ENCODE results near the gene LBHD1. TPM values are rescaled to one million over a fixed set of nuclear protein-coding genes. Genes with fewer than 3 reads are reported as not detected.

Gene LBHD1
- total RNA-seq, 1 donor from 2014 or later, result 2.1 TPM

DNA sequence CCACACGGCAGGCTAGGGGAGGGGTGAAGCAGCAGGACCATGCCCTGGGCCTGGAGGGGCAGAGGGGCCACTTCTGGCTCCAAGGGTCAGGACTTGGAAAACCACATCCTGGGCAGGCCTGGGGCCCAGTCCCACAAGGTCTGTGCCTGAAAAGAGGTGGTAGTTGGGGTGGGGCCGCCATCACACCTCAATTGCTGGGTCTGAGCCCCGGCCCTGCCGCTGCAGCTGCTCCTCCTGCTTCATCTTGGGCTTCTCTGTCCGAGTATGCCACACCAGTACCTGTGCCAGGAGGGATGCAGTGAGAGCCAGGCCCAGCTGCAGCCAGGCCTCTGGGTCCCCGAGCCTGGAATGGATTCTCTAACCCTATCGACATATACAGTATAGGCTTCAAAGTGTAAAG lies 56.5 kb downstream of the LBHD1 start:
- TF ChIP-seq, protein P1, sequence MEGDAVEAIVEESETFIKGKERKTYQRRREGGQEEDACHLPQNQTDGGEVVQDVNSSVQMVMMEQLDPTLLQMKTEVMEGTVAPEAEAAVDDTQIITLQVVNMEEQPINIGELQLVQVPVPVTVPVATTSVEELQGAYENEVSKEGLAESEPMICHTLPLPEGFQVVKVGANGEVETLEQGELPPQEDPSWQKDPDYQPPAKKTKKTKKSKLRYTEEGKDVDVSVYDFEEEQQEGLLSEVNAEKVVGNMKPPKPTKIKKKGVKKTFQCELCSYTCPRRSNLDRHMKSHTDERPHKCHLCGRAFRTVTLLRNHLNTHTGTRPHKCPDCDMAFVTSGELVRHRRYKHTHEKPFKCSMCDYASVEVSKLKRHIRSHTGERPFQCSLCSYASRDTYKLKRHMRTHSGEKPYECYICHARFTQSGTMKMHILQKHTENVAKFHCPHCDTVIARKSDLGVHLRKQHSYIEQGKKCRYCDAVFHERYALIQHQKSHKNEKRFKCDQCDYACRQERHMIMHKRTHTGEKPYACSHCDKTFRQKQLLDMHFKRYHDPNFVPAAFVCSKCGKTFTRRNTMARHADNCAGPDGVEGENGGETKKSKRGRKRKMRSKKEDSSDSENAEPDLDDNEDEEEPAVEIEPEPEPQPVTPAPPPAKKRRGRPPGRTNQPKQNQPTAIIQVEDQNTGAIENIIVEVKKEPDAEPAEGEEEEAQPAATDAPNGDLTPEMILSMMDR (IDR thresholded peaks at IDR 0.05; ENCODE audit: borderline replicate concordance), result no peak
- H3K36me3 ChIP-seq, result peaks cover 25% of the 10 kb centered on the region

GRCh38 chr11:62614275-62614674 lies 57.8 kb downstream of the LBHD1 start:
- H3K4me3 ChIP-seq, result no peak overlapping the region
- peak overlapping the region; percentile 96 for H3K27ac ChIP-seq (replicated peaks)
- no peaks in the 10 kb centered on the region for H3K9me3 ChIP-seq (replicated peaks)
- no peaks in the 10 kb centered on the region for H3K27me3 ChIP-seq (ENCODE audit: low read depth)
- TF ChIP-seq, protein P1 (IDR thresholded peaks at IDR 0.05; ENCODE audit: borderline replicate concordance), result no peak
- intact Hi-C loops (cut with micrococcal nuclease), result no loop called here
- DNase-seq, result no peak
- H3K4me1 ChIP-seq, result peaks cover 39% of the 10 kb centered on the region
- peaks cover 28% of the 10 kb centered on the region for H3K36me3 ChIP-seq

More for the DNA sequence above, 56.5 kb downstream of the LBHD1 start:
- DNase-seq, result no peak
- Histone ChIP-seq H3K27ac (replicated peaks) (no peak overlapping the region), H3K27me3 (ENCODE audit: low read depth) (no peaks in the 10 kb centered on the region), H3K9me3 (replicated peaks) (no peaks in the 10 kb centered on the region), H3K4me1 (peaks cover 38% of the 10 kb centered on the region), H3K4me3 (no peak overlapping the region)
- intact Hi-C loops (cut with micrococcal nuclease), result no loop called here

DNA sequence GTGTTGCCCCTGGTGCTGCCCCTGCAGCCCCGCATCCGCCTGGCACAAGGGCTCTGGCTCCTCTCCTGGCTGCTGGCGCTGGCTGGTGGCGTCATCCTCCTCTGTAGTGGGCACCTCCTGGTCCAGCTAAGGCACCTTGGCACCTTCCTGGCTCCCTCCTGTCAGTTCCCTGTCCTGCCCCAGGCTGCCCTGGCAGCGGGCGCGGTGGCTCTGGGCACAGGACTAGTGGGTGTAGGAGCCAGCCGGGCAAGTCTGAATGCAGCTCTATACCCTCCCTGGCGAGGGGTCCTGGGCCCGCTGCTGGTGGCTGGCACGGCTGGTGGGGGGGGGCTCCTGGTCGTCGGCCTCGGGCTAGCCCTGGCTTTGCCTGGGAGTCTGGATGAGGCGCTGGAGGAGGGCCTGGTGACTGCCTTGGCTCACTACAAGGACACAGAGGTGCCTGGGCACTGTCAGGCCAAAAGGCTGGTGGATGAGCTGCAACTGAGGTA lies 58.7 kb downstream of the LBHD1 start:
- intact Hi-C loops (cut with micrococcal nuclease), result no loop called here
- H3K27ac ChIP-seq (replicated peaks), result peak overlapping the region; percentile 96
- no peaks in the 10 kb centered on the region for H3K27me3 ChIP-seq (ENCODE audit: low read depth)
- peaks cover 39% of the 10 kb centered on the region for H3K4me1 ChIP-seq
- peak overlapping the region; percentile 76 for H3K4me3 ChIP-seq
- H3K36me3 ChIP-seq, result peaks cover 33% of the 10 kb centered on the region
- no peak for DNase-seq
- H3K9me3 ChIP-seq (replicated peaks), result no peaks in the 10 kb centered on the region
- TF ChIP-seq, protein P1 (IDR thresholded peaks at IDR 0.05; ENCODE audit: borderline replicate concordance), result no peak

Other genes with a start within 250 kb of the LBHD1 start
- 290 TPM for gene AHNAK, start 125.5 kb downstream of the LBHD1 start, total RNA-seq
- 958 TPM for gene EEF1G, start 98.4 kb downstream of the LBHD1 start, total RNA-seq
- gene TUT1, start 80.7 kb downstream of the LBHD1 start, total RNA-seq, result 12.5 TPM
- gene MTA2, start 70.4 kb downstream of the LBHD1 start, total RNA-seq, result 26.3 TPM
- gene EML3, start 59.5 kb downstream of the LBHD1 start, total RNA-seq, result 14.6 TPM
- gene ROM1, start 59.0 kb downstream of the LBHD1 start, total RNA-seq, result 2.0 TPM
- 13.2 TPM for gene B3GAT3, start 50.3 kb downstream of the LBHD1 start, total RNA-seq
- 90.2 TPM for gene GANAB, start 25.7 kb downstream of the LBHD1 start, total RNA-seq
- 10.1 TPM for gene INTS5, start 19.0 kb downstream of the LBHD1 start, total RNA-seq
- 31.1 TPM for gene C11orf98, start 7.1 kb downstream of the LBHD1 start, total RNA-seq
- 5.0 TPM for gene CSKMT, start 7.0 kb downstream of the LBHD1 start, total RNA-seq
- 6.9 TPM for gene UQCC3, start 594 bp downstream of the LBHD1 start, total RNA-seq
- 82.3 TPM for gene UBXN1, start 6.8 kb upstream of the LBHD1 start, total RNA-seq
- gene LRRN4CL, start 17.3 kb upstream of the LBHD1 start, total RNA-seq, result 2.7 TPM
- gene BSCL2, start 35.2 kb upstream of the LBHD1 start, total RNA-seq, result 18.4 TPM
- gene GNG3, start 35.4 kb upstream of the LBHD1 start, total RNA-seq, result not detected
- 37.6 TPM for gene HNRNPUL2, start 55.2 kb upstream of the LBHD1 start, total RNA-seq
- gene TTC9C, start 56.2 kb upstream of the LBHD1 start, total RNA-seq, result 12.9 TPM
- 9.5 TPM for gene ZBTB3, start 81.9 kb upstream of the LBHD1 start, total RNA-seq
- 43.4 TPM for gene POLR2G, start 89.3 kb upstream of the LBHD1 start, total RNA-seq
- 8.0 TPM for gene TAF6L, start 99.1 kb upstream of the LBHD1 start, total RNA-seq
- 20.5 TPM for gene TMEM179B, start 115.1 kb upstream of the LBHD1 start, total RNA-seq
- 24.1 TPM for gene TMEM223, start 119.7 kb upstream of the LBHD1 start, total RNA-seq
- gene NXF1, start 133.2 kb upstream of the LBHD1 start, total RNA-seq, result 43.2 TPM
- gene STX5, start 159.8 kb upstream of the LBHD1 start, total RNA-seq, result 16.7 TPM
- gene TEX54, start 160.6 kb upstream of the LBHD1 start, total RNA-seq, result not detected
- gene WDR74, start 167.3 kb upstream of the LBHD1 start, total RNA-seq, result 24.3 TPM
- gene SLC3A2, start 208.6 kb upstream of the LBHD1 start, total RNA-seq, result 35.0 TPM
- gene CHRM1, start 249.1 kb upstream of the LBHD1 start, total RNA-seq, result not detected